Measurements from ENCODE around the gene HDAC5. TPM values are rescaled to one million over a fixed set of nuclear protein-coding genes. Genes with fewer than 3 reads are reported as not detected.

The HDAC5 gene
- polyA plus RNA-seq, 1 of the 3 experiments (the other 2 are of a cell fraction): 19.0 TPM

DNA sequence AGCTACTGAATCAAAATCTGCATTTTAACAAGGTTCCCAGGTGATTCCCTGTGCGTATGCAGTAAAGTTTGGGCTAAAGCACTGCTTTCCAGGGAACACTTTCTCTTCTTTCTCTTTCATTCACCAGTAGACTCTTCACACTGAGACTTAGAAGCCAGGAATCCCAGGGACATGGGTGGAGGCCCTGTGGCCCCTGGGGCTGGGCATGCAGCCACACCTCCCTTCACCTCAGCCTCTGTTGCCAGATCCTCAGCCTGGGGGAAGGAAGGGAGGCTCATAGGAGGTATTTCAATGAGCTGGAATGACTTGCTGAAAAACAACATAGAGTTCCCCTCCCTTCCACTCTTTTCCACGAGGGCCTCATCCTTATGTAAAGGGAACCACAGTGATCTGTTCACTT, 51.7 kb downstream of the HDAC5 start:
- Histone ChIP-seq H3K79me2 (ENCODE audit: insufficient read depth) (peaks cover 42% of the 10 kb centered on the region), H3K4me2 (peak overlapping the region; percentile 95), H3K9me3 (no peaks in the 10 kb centered on the region), H3K27ac (ENCODE audit: low read depth in 2 of 2, low read length in 1 of 2) (peak overlapping the region; percentile 95 to 96), H3F3A (replicated peaks; ENCODE audit: insufficient read depth) (peaks cover 18% of the 10 kb centered on the region), H2AFZ (ENCODE audit: low read depth) (no peak overlapping the region), H4K20me1 (ENCODE audit: insufficient read depth) (no peaks in the 10 kb centered on the region), H3K4me3 (ENCODE audit: low read depth in 2 of 2, low read length in 1 of 2) (peak overlapping the region; percentile 68 to 82), H3K36me3 (replicated peaks in 1 of 2; ENCODE audit: control insufficient read depth in 1 of 2, insufficient read depth in 2 of 2, low read length in 1 of 2) (peaks cover 8 to 29% of the 10 kb centered on the region in 2 experiments), H3K9me2 (no peaks in the 10 kb centered on the region), H3K4me1 (ENCODE audit: control insufficient read depth in 1 of 2, insufficient read depth in 2 of 2, low read depth in 1 of 2, low read length in 1 of 2) (peaks cover 9 to 11% of the 10 kb centered on the region in 2 experiments), H3K27me3 (ENCODE audit: insufficient read depth) (no peaks in the 10 kb centered on the region), H3K9ac (peak overlapping the region; percentile 87)
- no peak for DNase-seq
- ChIA-PET CTCF (interaction anchor here (1.2 to 3.6 kb wide), 6 partner anchors 12 to 96 kb away, joined by 4 to 17 read pairs (median 5); no protein-coding TSS in a partner anchor), POLR2A (interaction anchor here (1.3 kb wide), 1 partner anchor 52 kb away, joined by 5 read pairs; the partner anchor contains the start of gene HDAC5)
- TF ChIP-seq TEAD4 (IDR thresholded peaks at IDR 0.05; ENCODE audit: borderline replicate concordance, insufficient read depth): no peak
- TF ChIP-seq JUND (IDR thresholded peaks at IDR 0.05): no peak
- no peak for TF ChIP-seq POLR2AphosphoS5 (IDR thresholded peaks at IDR 0.05; ENCODE audit: low read depth, low read length)
- TF ChIP-seq RXRA (IDR thresholded peaks at IDR 0.05; ENCODE audit: borderline replicate concordance, low read depth): no peak
- TF ChIP-seq, protein P1, sequence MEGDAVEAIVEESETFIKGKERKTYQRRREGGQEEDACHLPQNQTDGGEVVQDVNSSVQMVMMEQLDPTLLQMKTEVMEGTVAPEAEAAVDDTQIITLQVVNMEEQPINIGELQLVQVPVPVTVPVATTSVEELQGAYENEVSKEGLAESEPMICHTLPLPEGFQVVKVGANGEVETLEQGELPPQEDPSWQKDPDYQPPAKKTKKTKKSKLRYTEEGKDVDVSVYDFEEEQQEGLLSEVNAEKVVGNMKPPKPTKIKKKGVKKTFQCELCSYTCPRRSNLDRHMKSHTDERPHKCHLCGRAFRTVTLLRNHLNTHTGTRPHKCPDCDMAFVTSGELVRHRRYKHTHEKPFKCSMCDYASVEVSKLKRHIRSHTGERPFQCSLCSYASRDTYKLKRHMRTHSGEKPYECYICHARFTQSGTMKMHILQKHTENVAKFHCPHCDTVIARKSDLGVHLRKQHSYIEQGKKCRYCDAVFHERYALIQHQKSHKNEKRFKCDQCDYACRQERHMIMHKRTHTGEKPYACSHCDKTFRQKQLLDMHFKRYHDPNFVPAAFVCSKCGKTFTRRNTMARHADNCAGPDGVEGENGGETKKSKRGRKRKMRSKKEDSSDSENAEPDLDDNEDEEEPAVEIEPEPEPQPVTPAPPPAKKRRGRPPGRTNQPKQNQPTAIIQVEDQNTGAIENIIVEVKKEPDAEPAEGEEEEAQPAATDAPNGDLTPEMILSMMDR (IDR thresholded peaks at IDR 0.05): no peak
- no peak for TF ChIP-seq GATA2 (CRISPR knock-in tag; IDR thresholded peaks at IDR 0.05)
- no peak for TF ChIP-seq NRF1 (IDR thresholded peaks at IDR 0.05; ENCODE audit: low read depth, low read length)
- TF ChIP-seq FOSL2 (IDR thresholded peaks at IDR 0.05; ENCODE audit: borderline replicate concordance, low read depth): no peak
- TF ChIP-seq SMC3 (IDR thresholded peaks at IDR 0.05; ENCODE audit: low read depth, low read length): no peak
- TF ChIP-seq EP300 (IDR thresholded peaks at IDR 0.05; ENCODE audit: borderline replicate concordance in 1 of 2, low read depth in 1 of 2, low read length in 1 of 2): no peak
- no peak for TF ChIP-seq MXI1 (IDR thresholded peaks at IDR 0.05; ENCODE audit: low read depth, low read length)
- no peak for TF ChIP-seq NFIC (IDR thresholded peaks at IDR 0.05; ENCODE audit: borderline replicate concordance)
- TF ChIP-seq FOXM1 (IDR thresholded peaks at IDR 0.05; ENCODE audit: low read depth): no peak
- TF ChIP-seq, protein P2, sequence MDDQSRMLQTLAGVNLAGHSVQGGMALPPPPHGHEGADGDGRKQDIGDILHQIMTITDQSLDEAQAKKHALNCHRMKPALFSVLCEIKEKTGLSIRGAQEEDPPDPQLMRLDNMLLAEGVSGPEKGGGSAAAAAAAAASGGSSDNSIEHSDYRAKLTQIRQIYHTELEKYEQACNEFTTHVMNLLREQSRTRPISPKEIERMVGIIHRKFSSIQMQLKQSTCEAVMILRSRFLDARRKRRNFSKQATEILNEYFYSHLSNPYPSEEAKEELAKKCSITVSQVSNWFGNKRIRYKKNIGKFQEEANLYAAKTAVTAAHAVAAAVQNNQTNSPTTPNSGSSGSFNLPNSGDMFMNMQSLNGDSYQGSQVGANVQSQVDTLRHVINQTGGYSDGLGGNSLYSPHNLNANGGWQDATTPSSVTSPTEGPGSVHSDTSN (IDR thresholded peaks at IDR 0.05): no peak
- TF ChIP-seq, protein P3, sequence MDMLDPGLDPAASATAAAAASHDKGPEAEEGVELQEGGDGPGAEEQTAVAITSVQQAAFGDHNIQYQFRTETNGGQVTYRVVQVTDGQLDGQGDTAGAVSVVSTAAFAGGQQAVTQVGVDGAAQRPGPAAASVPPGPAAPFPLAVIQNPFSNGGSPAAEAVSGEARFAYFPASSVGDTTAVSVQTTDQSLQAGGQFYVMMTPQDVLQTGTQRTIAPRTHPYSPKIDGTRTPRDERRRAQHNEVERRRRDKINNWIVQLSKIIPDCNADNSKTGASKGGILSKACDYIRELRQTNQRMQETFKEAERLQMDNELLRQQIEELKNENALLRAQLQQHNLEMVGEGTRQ (IDR thresholded peaks at IDR 0.05; ENCODE audit: borderline replicate concordance, low read depth, low read length): no peak
- TF ChIP-seq, protein P4, sequence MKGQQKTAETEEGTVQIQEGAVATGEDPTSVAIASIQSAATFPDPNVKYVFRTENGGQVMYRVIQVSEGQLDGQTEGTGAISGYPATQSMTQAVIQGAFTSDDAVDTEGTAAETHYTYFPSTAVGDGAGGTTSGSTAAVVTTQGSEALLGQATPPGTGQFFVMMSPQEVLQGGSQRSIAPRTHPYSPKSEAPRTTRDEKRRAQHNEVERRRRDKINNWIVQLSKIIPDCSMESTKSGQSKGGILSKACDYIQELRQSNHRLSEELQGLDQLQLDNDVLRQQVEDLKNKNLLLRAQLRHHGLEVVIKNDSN (IDR thresholded peaks at IDR 0.05; ENCODE audit: borderline replicate concordance, low read depth): no peak
- no peak for TF ChIP-seq SIN3A (IDR thresholded peaks at IDR 0.05; ENCODE audit: borderline replicate concordance, low read depth, low read length)
- TF ChIP-seq, protein P5, sequence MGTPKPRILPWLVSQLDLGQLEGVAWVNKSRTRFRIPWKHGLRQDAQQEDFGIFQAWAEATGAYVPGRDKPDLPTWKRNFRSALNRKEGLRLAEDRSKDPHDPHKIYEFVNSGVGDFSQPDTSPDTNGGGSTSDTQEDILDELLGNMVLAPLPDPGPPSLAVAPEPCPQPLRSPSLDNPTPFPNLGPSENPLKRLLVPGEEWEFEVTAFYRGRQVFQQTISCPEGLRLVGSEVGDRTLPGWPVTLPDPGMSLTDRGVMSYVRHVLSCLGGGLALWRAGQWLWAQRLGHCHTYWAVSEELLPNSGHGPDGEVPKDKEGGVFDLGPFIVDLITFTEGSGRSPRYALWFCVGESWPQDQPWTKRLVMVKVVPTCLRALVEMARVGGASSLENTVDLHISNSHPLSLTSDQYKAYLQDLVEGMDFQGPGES (IDR thresholded peaks at IDR 0.05; ENCODE audit: low read depth, low read length): no peak
- no peak for TF ChIP-seq GABPA (IDR thresholded peaks at IDR 0.05; ENCODE audit: low read depth)
- no peak for TF ChIP-seq EZH2phosphoT487 (IDR thresholded peaks at IDR 0.05; ENCODE audit: borderline replicate concordance, low read depth)
- WGBS (ENCODE audit: low lambda C conversion rate): 41% methylated on average over 2 of the region's 2 CpGs
